ENCODE results near the gene CHRNA7.

CHRNA7 gene

DNA sequence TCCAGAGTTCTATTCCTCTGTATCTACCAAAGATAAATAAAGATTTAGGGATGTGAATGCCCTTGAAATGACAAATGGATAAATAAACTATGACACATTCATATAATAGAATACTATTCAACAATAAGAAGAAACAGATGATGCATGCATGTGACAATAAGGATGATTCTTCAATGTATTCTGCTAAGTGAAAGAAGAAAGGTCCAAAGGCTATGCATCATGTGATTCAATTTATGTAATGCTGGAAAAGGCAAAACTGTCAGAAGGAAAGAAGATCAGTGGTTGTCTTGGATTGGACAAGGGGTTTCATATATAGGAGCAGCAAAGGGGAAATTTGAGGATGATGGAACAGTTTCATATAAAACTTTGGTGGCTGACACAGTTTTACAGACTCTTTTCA lies 32.6 kb upstream of the CHRNA7 start:
- H3K27me3 ChIP-seq (ENCODE audit: control insufficient read depth, low read length) = peaks cover 3% of the 10 kb centered on the region; the same call in 1 of the 2 replicates
- no peak overlapping the region for H3K27ac ChIP-seq (ENCODE audit: low read depth, low read length)
- H4K20me1 ChIP-seq (ENCODE audit: control insufficient read depth, insufficient read depth, low read depth, low read length) = no peaks in the 10 kb centered on the region
- H3K4me3 ChIP-seq (ENCODE audit: low read length) = no peak overlapping the region
- H3K4me2 ChIP-seq (ENCODE audit: low read length) = no peak overlapping the region
- TF ChIP-seq, protein P1, sequence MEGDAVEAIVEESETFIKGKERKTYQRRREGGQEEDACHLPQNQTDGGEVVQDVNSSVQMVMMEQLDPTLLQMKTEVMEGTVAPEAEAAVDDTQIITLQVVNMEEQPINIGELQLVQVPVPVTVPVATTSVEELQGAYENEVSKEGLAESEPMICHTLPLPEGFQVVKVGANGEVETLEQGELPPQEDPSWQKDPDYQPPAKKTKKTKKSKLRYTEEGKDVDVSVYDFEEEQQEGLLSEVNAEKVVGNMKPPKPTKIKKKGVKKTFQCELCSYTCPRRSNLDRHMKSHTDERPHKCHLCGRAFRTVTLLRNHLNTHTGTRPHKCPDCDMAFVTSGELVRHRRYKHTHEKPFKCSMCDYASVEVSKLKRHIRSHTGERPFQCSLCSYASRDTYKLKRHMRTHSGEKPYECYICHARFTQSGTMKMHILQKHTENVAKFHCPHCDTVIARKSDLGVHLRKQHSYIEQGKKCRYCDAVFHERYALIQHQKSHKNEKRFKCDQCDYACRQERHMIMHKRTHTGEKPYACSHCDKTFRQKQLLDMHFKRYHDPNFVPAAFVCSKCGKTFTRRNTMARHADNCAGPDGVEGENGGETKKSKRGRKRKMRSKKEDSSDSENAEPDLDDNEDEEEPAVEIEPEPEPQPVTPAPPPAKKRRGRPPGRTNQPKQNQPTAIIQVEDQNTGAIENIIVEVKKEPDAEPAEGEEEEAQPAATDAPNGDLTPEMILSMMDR (IDR thresholded peaks at IDR 0.05; ENCODE audit: low read depth, low read length, poor library complexity, severe bottlenecking) = no peak
- no peak for TF ChIP-seq EZH2phosphoT487 (IDR thresholded peaks at IDR 0.05; ENCODE audit: borderline replicate concordance, low read length)
- H3K9me3 ChIP-seq (ENCODE audit: control insufficient read depth, insufficient read depth, low read length) = no peaks in the 10 kb centered on the region
- no peaks in the 10 kb centered on the region for H3K79me2 ChIP-seq (ENCODE audit: control insufficient read depth, low read length)
- no peaks in the 10 kb centered on the region for H3K36me3 ChIP-seq (ENCODE audit: control insufficient read depth, low read length)
- no peaks in the 10 kb centered on the region for H3K9me2 ChIP-seq (replicated peaks; ENCODE audit: control insufficient read depth, low read length)
- no peaks in the 10 kb centered on the region for H3F3A ChIP-seq (ENCODE audit: control insufficient read depth, insufficient read depth)
- no peaks in the 10 kb centered on the region for H3K4me1 ChIP-seq (ENCODE audit: control insufficient read depth, low read length)

DNA sequence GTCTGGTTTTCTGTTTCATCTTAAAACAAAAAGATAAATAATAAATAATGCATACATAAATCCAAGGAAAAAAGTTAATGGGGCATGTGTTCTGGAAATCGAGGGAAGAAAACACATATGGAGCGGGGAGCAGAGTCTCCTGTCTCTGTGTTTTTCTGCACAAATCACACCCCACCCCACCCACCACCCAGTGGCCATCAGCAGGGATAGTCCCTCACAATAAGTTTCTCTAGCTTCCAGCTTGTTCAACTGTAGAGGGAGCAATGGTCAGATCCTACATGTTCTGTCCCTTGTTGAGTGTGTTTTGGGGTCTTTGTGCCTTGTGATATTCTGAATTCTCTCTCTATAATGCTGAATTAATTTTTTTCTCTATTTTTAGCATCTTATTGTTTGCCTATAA lies 26.8 kb upstream of the CHRNA7 start:
- no peak for TF ChIP-seq EZH2phosphoT487 (IDR thresholded peaks at IDR 0.05; ENCODE audit: borderline replicate concordance, low read length)
- Histone ChIP-seq H3K4me3 (ENCODE audit: low read length) (no peak overlapping the region), H3K4me1 (ENCODE audit: control insufficient read depth, low read length) (no peaks in the 10 kb centered on the region), H3K36me3 (ENCODE audit: control insufficient read depth, low read length) (no peaks in the 10 kb centered on the region), H3K27ac (ENCODE audit: low read depth, low read length) (no peak overlapping the region), H3K79me2 (ENCODE audit: control insufficient read depth, low read length) (no peaks in the 10 kb centered on the region), H3K9me3 (ENCODE audit: control insufficient read depth, insufficient read depth, low read length) (no peaks in the 10 kb centered on the region), H3K4me2 (ENCODE audit: low read length) (no peak overlapping the region), H3K9me2 (replicated peaks; ENCODE audit: control insufficient read depth, low read length) (no peaks in the 10 kb centered on the region), H3F3A (ENCODE audit: control insufficient read depth, insufficient read depth) (no peaks in the 10 kb centered on the region), H3K27me3 (ENCODE audit: control insufficient read depth, low read length) (no peaks in the 10 kb centered on the region), H4K20me1 (ENCODE audit: control insufficient read depth, insufficient read depth, low read depth, low read length) (no peaks in the 10 kb centered on the region)

DNA sequence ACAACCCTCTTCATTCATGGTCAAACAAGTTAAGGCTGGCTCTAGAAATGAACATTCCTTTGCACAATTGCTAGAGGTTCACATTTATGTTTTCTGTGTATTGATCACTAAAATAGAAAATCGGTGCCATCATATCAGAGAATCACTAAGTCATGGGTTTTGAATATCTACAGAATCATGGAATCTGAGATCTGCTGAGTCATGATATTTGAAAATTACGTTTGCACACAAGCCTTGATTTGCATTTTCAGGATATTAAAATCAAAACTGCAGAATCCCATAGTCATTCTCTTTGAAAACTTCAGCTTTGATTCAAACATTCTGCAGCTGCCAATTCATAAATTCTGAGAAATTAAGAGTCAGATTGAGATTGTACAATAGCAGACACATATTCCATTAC lies 26.1 kb upstream of the CHRNA7 start:
- H3K4me2 ChIP-seq (ENCODE audit: low read length) = no peak overlapping the region
- TF ChIP-seq, protein P1 (IDR thresholded peaks at IDR 0.05; ENCODE audit: low read depth, low read length, poor library complexity, severe bottlenecking) = no peak
- no peak for TF ChIP-seq EZH2phosphoT487 (IDR thresholded peaks at IDR 0.05; ENCODE audit: borderline replicate concordance, low read length)
- H3K9me2 ChIP-seq (replicated peaks; ENCODE audit: control insufficient read depth, low read length) = no peaks in the 10 kb centered on the region
- no peaks in the 10 kb centered on the region for H3F3A ChIP-seq (ENCODE audit: control insufficient read depth, insufficient read depth)
- H3K4me1 ChIP-seq (ENCODE audit: control insufficient read depth, low read length) = no peaks in the 10 kb centered on the region
- no peaks in the 10 kb centered on the region for H3K9me3 ChIP-seq (ENCODE audit: control insufficient read depth, insufficient read depth, low read length)
- no peaks in the 10 kb centered on the region for H3K27me3 ChIP-seq (ENCODE audit: control insufficient read depth, low read length)
- no peaks in the 10 kb centered on the region for H3K36me3 ChIP-seq (ENCODE audit: control insufficient read depth, low read length)
- no peaks in the 10 kb centered on the region for H3K79me2 ChIP-seq (ENCODE audit: control insufficient read depth, low read length)
- no peak overlapping the region for H3K27ac ChIP-seq (ENCODE audit: low read depth, low read length)
- H4K20me1 ChIP-seq (ENCODE audit: control insufficient read depth, insufficient read depth, low read depth, low read length) = no peaks in the 10 kb centered on the region
- no peak overlapping the region for H3K4me3 ChIP-seq (ENCODE audit: low read length)

DNA sequence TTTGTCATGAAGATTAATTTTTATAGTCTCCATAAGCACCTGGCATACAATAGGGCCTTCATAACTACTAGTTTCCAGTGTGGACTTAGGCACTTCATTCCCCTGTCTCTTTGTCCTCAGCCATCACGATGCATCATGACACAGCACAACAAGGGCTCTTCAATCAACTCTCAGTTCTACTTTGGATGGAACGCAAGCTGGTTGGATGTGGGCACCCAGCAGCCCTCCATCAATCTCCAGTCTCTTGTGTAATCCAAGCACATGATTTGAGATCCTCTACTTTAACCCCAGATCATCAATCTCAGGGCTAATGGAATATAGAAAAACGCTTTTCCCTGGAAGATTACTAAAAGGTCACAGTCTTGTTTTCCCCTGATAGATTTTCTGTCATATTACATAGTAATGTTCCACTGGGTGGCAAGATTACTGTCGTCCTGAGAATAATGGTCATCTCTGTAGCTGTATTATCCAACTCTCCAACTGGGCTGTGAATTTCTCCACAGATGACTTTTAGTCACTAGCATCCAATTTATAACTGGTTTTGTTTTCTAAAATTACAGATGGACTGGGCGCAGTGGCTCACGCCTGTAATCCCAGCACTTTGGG lies 22.9 kb upstream of the CHRNA7 start:
- no peaks in the 10 kb centered on the region for H3K4me1 ChIP-seq (ENCODE audit: control insufficient read depth, low read length)
- H3K9me2 ChIP-seq (replicated peaks; ENCODE audit: control insufficient read depth, low read length) = no peaks in the 10 kb centered on the region
- no peaks in the 10 kb centered on the region for H3K27me3 ChIP-seq (ENCODE audit: control insufficient read depth, low read length)
- H3F3A ChIP-seq (ENCODE audit: control insufficient read depth, insufficient read depth) = no peaks in the 10 kb centered on the region
- H3K27ac ChIP-seq (ENCODE audit: low read depth, low read length) = no peak overlapping the region
- no peak overlapping the region for H3K4me3 ChIP-seq (ENCODE audit: low read length)
- TF ChIP-seq EZH2phosphoT487 (IDR thresholded peaks at IDR 0.05; ENCODE audit: borderline replicate concordance, low read length) = no peak
- TF ChIP-seq, protein P1 (IDR thresholded peaks at IDR 0.05; ENCODE audit: low read depth, low read length, poor library complexity, severe bottlenecking) = no peak
- no peaks in the 10 kb centered on the region for H3K9me3 ChIP-seq (ENCODE audit: control insufficient read depth, insufficient read depth, low read length)
- H3K79me2 ChIP-seq (ENCODE audit: control insufficient read depth, low read length) = no peaks in the 10 kb centered on the region
- H3K36me3 ChIP-seq (ENCODE audit: control insufficient read depth, low read length) = no peaks in the 10 kb centered on the region
- H3K4me2 ChIP-seq (ENCODE audit: low read length) = no peak overlapping the region
- no peaks in the 10 kb centered on the region for H4K20me1 ChIP-seq (ENCODE audit: control insufficient read depth, insufficient read depth, low read depth, low read length)
